Immature natural killer cell (primary cell): ENCODE measurements around the gene CD96. TPM values are rescaled to one million over a fixed set of nuclear protein-coding genes. Genes with fewer than 3 reads are reported as not detected.

ENCODE experiments used
- DNase-seq, 3 donors: peaks; one replicate each; pipeline ENCODE4 v3.0.0; 2022; ENCODE audit warnings: mixed read lengths in 1 of 3
- H3K27ac Mint-ChIP-seq, 6 donors: one replicate each; pipeline ENCODE4 v1.8.0; 2020; ENCODE audit warnings: mixed read lengths in 6 of 6, mild to moderate bottlenecking in 5 of 6, inconsistent platforms in 4 of 6, moderate library complexity in 3 of 6
- H3K27me3 Mint-ChIP-seq, 3 donors: one replicate each; pipeline ENCODE4 v1.8.0; 2020 to 2021; ENCODE audit warnings: low read depth in 3 of 3, mild to moderate bottlenecking in 3 of 3, mixed read lengths in 3 of 3, moderate library complexity in 3 of 3, inconsistent platforms in 1 of 3
- H3K36me3 Mint-ChIP-seq, 3 donors: one replicate each; pipeline ENCODE4 v1.8.0; 2020; ENCODE audit warnings: mixed read lengths in 3 of 3, inconsistent platforms in 2 of 3, mild to moderate bottlenecking in 2 of 3
- H3K4me1 Mint-ChIP-seq, 2 donors: one replicate each; pipeline ENCODE4 v1.8.0; 2020; ENCODE audit warnings: inconsistent platforms in 2 of 2, mild to moderate bottlenecking in 2 of 2, mixed read lengths in 2 of 2, moderate library complexity in 1 of 2
- H3K4me3 Mint-ChIP-seq, 5 donors: one replicate each; pipeline ENCODE4 v1.8.0; 2020; ENCODE audit warnings: mild to moderate bottlenecking in 5 of 5, mixed read lengths in 5 of 5, inconsistent platforms in 3 of 5, moderate library complexity in 3 of 5
- H3K9me3 Mint-ChIP-seq, 6 donors: one replicate each; pipeline ENCODE4 v1.8.0; 2020; ENCODE audit warnings: mild to moderate bottlenecking in 6 of 6, mixed read lengths in 6 of 6, inconsistent platforms in 4 of 6, moderate library complexity in 3 of 6
- polyA plus RNA-seq, 3 donors: library from polyadenylated mRNA; unstranded; fragments of 300-500 nt; fragmentation: Illumina TruSeq; gene quantifications; one replicate each; pipeline ENCODE4 v1.2.3, GENCODE V29; 2021

Gene CD96
- polyA plus RNA-seq, 3 donors from 2014 or later, result 206 to 251 (median 217) TPM

DNA sequence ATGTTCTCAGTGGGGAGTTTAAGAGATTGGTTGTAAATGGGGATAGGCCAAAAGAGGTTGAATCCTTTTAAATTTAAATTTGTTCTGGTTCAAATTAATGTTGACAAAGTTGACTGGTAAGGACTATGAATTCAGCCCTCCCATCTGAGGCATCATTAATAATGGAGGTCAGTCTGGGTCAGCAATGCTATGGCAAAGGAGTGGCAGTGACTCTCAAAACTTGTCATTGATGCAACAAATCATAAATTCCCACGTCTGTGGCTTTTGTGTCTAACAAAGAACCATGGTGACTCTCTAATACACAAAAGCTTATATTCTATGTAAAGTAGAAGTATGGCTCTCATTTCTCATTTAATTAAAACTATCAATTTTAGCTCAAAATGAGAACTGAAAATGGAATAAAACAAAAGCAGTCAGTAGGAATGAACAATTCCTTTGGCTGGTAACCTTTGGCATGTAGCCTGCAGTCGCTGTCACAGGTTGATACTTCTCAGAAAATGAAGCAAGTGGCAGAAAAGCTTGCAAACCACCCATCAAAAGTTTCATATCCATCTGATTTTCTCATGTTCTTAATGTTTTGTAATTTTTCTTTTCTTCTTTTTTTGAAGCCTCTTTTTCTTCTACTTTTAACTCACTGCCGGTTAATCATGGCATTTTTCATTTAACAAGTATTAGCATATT, 65.4 kb downstream of the CD96 start:
- Mint-ChIP-seq H3K4me3 (no peak overlapping the region), H3K27me3 (no peaks in the 10 kb centered on the region), H3K36me3 (peaks cover 19 to 70% (median 50%) of the 10 kb centered on the region in 3 donors), H3K4me1 (peaks cover 51 to 74% of the 10 kb centered on the region in 2 donors), H3K27ac (peak overlapping the region; percentile 83 to 86 (median 85)), H3K9me3 (no peaks in the 10 kb centered on the region)
- no peak for DNase-seq

DNA sequence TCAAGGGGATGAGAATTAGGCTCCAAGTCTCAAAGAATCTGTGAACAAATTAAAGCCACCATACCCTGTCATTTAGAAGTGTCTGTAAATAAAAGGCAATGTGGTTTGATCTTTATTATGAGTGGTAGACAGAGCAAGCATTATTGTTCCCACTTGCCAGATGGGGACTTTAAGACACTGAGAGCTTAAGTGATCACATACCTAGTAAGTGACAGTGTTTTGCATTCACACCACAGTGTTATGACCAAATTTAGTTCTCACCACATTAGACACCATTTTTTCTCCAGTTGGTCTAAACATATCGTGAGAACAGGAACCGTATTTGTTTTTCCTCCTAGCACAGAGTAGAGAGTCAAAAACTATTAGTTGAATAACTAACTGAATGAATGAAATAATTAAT, 66.4 kb downstream of the CD96 start:
- H3K27ac Mint-ChIP-seq, result peak overlapping the region; percentile 83 to 86 (median 85)

GRCh38 chr3:111609700-111610099, 67.7 kb downstream of the CD96 start:
- Mint-ChIP-seq H3K36me3 (peaks cover 19 to 52% (median 36%) of the 10 kb centered on the region in 3 donors), H3K9me3 (no peaks in the 10 kb centered on the region), H3K27ac (peak overlapping the region; percentile 85 to 93 (median 88)), H3K4me3 (peak overlapping the region; percentile 43 to 77 (median 66)), H3K27me3 (no peaks in the 10 kb centered on the region), H3K4me1 (peaks cover 49 to 71% of the 10 kb centered on the region in 2 donors)
- no peak for DNase-seq

More for the DNA sequence above, 66.4 kb downstream of the CD96 start:
- peaks cover 53 to 78% of the 10 kb centered on the region in 2 donors for H3K4me1 Mint-ChIP-seq
- H3K9me3 Mint-ChIP-seq, result no peaks in the 10 kb centered on the region
- H3K36me3 Mint-ChIP-seq, result peaks cover 19 to 63% (median 44%) of the 10 kb centered on the region in 3 donors
- peak overlapping the region in 4 of 5 donors; percentile 44 to 57 (median 52) for H3K4me3 Mint-ChIP-seq
- H3K27me3 Mint-ChIP-seq, result no peaks in the 10 kb centered on the region
- DNase-seq, result peak; percentile 43 to 54 (median 47)

GRCh38 chr3:111610189-111610588, 68.2 kb downstream of the CD96 start:
- no peaks in the 10 kb centered on the region for H3K9me3 Mint-ChIP-seq
- DNase-seq, result peak; percentile 66 to 71 (median 70)
- H3K36me3 Mint-ChIP-seq, result peaks cover 19 to 49% (median 32%) of the 10 kb centered on the region in 3 donors
- peak overlapping the region; percentile 43 to 77 (median 66) for H3K4me3 Mint-ChIP-seq
- peak overlapping the region; percentile 85 to 93 (median 88) for H3K27ac Mint-ChIP-seq
- H3K4me1 Mint-ChIP-seq, result peaks cover 52 to 76% of the 10 kb centered on the region in 2 donors
- H3K27me3 Mint-ChIP-seq, result no peaks in the 10 kb centered on the region

- DNase-seq, result no peak
- Mint-ChIP-seq H3K4me1 (peaks cover 56 to 80% of the 10 kb centered on the region in 2 donors), H3K9me3 (no peaks in the 10 kb centered on the region), H3K27ac (peak overlapping the region; percentile 85 to 93 (median 88)), H3K4me3 (peak overlapping the region; percentile 43 to 77 (median 66)), H3K36me3 (peaks cover 19 to 45% (median 31%) of the 10 kb centered on the region in 3 donors), H3K27me3 (no peaks in the 10 kb centered on the region)
These were observed 68.6 kb downstream of the CD96 start for GRCh38 chr3:111610612-111611054.

DNA sequence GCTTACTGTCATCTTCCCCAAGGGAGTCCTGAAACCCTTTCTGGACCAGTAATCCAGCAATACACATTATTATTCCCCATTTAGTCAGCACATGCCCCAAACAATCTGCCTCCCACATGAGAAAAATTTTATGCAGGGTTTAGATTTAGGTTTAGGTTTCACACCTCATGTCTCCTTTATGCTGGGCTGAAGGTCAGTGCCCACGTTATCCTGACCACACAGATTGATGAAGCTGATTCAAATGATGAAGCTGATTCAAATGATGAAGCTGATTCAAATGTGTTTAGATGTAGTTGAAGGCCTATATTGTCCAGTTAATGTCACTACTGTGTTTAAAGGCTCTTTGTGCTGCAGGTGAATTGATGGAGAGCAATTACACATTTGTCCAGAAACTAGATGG, 71.3 kb downstream of the CD96 start:
- Mint-ChIP-seq H3K4me3 (no peak overlapping the region), H3K27me3 (peaks cover 0 to 2% (median 2%) of the 10 kb centered on the region in 3 donors), H3K9me3 (no peaks in the 10 kb centered on the region), H3K27ac (peak overlapping the region; percentile 25 to 95 (median 54)), H3K36me3 (peaks cover 4 to 22% (median 21%) of the 10 kb centered on the region in 3 donors), H3K4me1 (peaks cover 70 to 88% of the 10 kb centered on the region in 2 donors)
- DNase-seq, result no peak

GRCh38 chr3:111615880-111616279, 73.9 kb downstream of the CD96 start:
- Mint-ChIP-seq H3K36me3 (peaks cover 0 to 11% (median 9%) of the 10 kb centered on the region in 3 donors), H3K27ac (peak overlapping the region; percentile 79 to 95 (median 90)), H3K27me3 (peaks cover 0 to 2% (median 2%) of the 10 kb centered on the region in 3 donors), H3K9me3 (no peaks in the 10 kb centered on the region), H3K4me3 (peak overlapping the region in 1 of 5 donors; percentile 51), H3K4me1 (peaks cover 49 to 72% of the 10 kb centered on the region in 2 donors)
- DNase-seq, result no peak

GRCh38 chr3:111616417-111617105, 74.6 kb downstream of the CD96 start:
- peak; percentile 64 to 67 (median 66) for DNase-seq
- Mint-ChIP-seq H3K4me1 (peaks cover 43 to 65% of the 10 kb centered on the region in 2 donors), H3K4me3 (peak overlapping the region; percentile 19 to 51 (median 40)), H3K27ac (peak overlapping the region; percentile 79 to 95 (median 90)), H3K36me3 (peaks cover 0 to 5% (median 4%) of the 10 kb centered on the region in 3 donors), H3K9me3 (no peaks in the 10 kb centered on the region), H3K27me3 (peaks cover 0 to 2% (median 2%) of the 10 kb centered on the region in 3 donors)

- peaks cover 0 to 9% (median 3%) of the 10 kb centered on the region in 3 donors for H3K36me3 Mint-ChIP-seq
- no peaks in the 10 kb centered on the region for H3K9me3 Mint-ChIP-seq
- H3K4me1 Mint-ChIP-seq, result peaks cover 41 to 59% of the 10 kb centered on the region in 2 donors
- no peak overlapping the region for H3K4me3 Mint-ChIP-seq
- peaks cover 0 to 2% (median 2%) of the 10 kb centered on the region in 3 donors for H3K27me3 Mint-ChIP-seq
- H3K27ac Mint-ChIP-seq, result peak overlapping the region; percentile 79 to 95 (median 90)
- no peak for DNase-seq
These were observed 75.4 kb downstream of the CD96 start for GRCh38 chr3:111617406-111617805.

GRCh38 chr3:111617912-111618601, 76.1 kb downstream of the CD96 start:
- Mint-ChIP-seq H3K4me3 (peak overlapping the region in 1 of 5 donors; percentile 9), H3K36me3 (peaks cover 0 to 8% (median 6%) of the 10 kb centered on the region in 3 donors), H3K4me1 (peaks cover 41 to 54% of the 10 kb centered on the region in 2 donors), H3K9me3 (no peaks in the 10 kb centered on the region), H3K27me3 (peaks cover 0 to 2% (median 2%) of the 10 kb centered on the region in 3 donors), H3K27ac (peak overlapping the region; percentile 75 to 95 (median 88))
- no peak for DNase-seq

- peaks cover 0 to 2% (median 2%) of the 10 kb centered on the region in 3 donors for H3K27me3 Mint-ChIP-seq
- DNase-seq, result no peak
- peak overlapping the region; percentile 50 to 74 (median 57) for H3K27ac Mint-ChIP-seq
- no peaks in the 10 kb centered on the region for H3K9me3 Mint-ChIP-seq
- no peak overlapping the region for H3K4me3 Mint-ChIP-seq
- H3K36me3 Mint-ChIP-seq, result peaks cover 0 to 14% (median 8%) of the 10 kb centered on the region in 3 donors
- peaks cover 37 to 46% of the 10 kb centered on the region in 2 donors for H3K4me1 Mint-ChIP-seq
These were observed 76.9 kb downstream of the CD96 start for GRCh38 chr3:111618945-111619344.

DNA sequence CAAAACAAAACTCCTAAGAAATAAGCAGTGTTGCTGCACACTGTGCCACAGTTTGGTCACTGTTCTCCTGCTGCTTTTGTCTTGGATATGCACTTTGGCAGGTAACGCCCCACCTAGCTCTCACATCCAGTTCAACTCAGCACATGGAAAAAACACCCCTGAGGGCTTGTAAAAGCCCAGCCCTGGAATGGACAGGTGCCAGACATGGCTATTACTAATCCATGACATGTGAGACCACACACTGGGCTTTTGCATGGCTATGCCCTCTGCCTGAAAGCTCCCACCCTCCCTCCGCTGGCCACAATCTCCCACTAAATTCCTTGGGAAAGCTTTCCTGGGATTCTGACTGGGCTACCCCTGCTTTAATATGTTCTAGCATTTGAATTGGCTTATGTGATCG, 77.8 kb downstream of the CD96 start:
- Mint-ChIP-seq H3K4me1 (peaks cover 36 to 45% of the 10 kb centered on the region in 2 donors), H3K4me3 (no peak overlapping the region), H3K27me3 (peaks cover 0 to 2% (median 2%) of the 10 kb centered on the region in 3 donors), H3K36me3 (peaks cover 7 to 23% (median 14%) of the 10 kb centered on the region in 3 donors), H3K9me3 (no peaks in the 10 kb centered on the region), H3K27ac (peak overlapping the region in 4 of 6 donors; percentile 53 to 74 (median 74))
- DNase-seq, result no peak

- H3K27ac Mint-ChIP-seq, result peak overlapping the region in 1 of 6 donors; percentile 29
- no peak for DNase-seq
- H3K27me3 Mint-ChIP-seq, result peaks cover 0 to 2% (median 0%) of the 10 kb centered on the region in 3 donors
- H3K9me3 Mint-ChIP-seq, result no peaks in the 10 kb centered on the region
- no peak overlapping the region for H3K4me3 Mint-ChIP-seq
- peaks cover 20 to 28% of the 10 kb centered on the region in 2 donors for H3K4me1 Mint-ChIP-seq
- peaks cover 19 to 37% (median 24%) of the 10 kb centered on the region in 3 donors for H3K36me3 Mint-ChIP-seq
These were observed 79.5 kb downstream of the CD96 start for GRCh38 chr3:111621535-111621934.
